HT-29 (cell line): Measurements from ENCODE around the gene KRTAP10-8. TPM values are rescaled to one million over a fixed set of nuclear protein-coding genes. Genes with fewer than 3 reads are reported as not detected.
"Not testable (repeated sequence)": the region's sequence is repeated elsewhere in the genome, so short reads cannot be mapped to it uniquely, and the experiment has no call there.

Experiments
- DNase-seq: peaks from one replicate; pipeline ENCODE4 v3.0.0-alpha.2; 2015; ENCODE audit warnings: low spot score
- total RNA-seq: library from RNA; depleted of rRNA; stranded (reverse); fragments of >200 nt; shearing (Covaris generic); gene quantifications from 2 replicates; pipeline ENCODE4 v1.2.3, GENCODE V29; 2014

The KRTAP10-8 gene
- total RNA-seq, 1 experiment from 2014 or later, result not detected

DNA sequence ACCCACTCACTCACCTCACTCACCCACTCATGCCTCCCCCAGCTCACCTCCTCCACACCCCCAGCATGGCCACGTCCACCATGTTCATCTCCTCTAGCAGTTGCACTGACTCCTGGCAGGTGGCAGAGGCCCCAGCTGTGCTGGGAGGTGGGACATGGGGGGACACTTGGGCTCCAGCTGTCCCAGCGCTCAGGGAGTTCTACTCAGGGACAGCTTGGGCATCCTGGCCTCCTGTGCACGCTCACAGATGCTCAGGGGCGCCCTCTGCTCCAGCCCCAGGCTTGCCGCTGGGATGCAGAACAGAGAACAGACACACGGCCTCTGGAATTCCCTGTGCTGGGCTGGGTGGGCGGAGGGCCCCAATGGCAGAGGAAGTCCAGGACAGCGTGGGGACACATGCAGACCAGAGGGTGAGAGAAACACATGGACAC, 5.2 kb downstream of the KRTAP10-8 start:
- no peak for DNase-seq

DNA sequence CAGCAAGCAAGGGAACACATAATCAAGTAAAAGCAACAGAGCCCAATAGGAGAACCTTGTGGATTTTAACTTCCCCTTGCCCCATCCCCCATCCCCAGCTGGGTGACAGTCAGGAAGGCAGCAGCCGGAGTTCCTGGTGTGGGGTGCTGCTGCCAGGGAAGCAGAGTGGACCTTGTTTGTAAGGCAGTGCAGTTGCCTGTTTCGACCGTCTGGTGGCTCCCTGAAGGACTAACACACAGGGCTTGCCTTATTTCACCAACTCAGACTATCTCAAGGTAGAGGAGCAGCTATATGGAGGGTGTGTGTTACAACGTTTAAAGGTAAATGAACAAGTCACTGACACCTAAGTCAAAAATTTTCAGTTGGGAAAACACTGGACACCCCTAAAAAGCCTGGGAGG, 6.6 kb downstream of the KRTAP10-8 start:
- DNase-seq, result peak; percentile 14

DNA sequence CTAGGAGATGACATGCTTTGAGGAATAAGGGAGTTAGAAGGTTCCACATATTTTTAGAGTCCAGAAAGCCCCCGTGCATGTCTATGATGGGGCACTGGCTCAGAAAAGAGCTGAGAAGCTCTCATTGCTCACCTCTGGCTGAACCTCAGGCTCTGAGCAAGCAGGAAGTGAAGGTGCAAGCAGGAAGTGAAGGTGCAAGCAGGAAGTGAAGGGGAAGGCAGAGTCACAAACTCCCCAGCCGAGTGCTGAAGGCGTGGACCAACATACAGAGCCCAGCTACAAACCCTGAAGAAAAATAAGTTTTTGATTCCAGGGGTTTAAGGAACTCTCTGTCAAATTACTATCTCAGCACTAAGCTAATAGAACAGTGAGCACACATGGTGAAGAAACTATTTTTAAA, 7.0 kb downstream of the KRTAP10-8 start:
- DNase-seq, result no peak

DNA sequence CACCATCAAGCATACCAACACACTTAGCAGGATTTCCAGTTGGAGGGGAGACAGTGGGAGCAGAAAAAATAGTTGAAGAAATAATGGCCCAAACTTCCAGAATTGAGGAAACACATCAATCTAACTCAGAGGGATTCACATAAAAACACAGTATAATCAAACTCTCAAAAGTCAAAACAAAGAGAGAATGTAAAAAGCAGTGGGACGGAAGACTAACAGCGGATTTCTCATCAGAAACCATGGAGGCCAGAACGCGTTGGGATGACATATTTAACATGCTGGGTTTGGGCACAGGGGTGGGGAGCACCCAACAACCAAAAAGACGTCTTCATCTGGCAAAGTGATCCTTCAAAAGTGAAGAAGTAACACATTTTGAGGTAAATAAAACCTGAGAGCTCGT, 8.0 kb downstream of the KRTAP10-8 start:
- DNase-seq, result no peak

DNA sequence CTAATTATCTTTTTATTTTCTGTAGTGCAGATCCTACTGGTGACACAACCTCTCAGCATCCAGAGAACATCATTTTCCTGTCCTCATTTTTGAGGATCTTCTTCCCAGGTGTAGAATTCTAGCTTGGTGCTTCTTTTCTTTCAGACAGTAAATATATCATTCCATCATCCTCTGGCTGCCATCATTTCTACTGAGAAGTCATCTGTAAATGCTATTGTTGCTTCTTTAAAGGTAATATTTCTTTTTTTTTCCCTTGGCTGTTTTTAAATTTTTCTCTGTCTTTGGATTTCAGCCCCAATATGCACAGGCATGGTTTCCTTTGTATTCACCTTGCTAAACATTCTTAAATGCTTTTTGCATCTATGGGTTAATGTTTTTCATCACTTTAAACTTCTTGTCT, 11.7 kb downstream of the KRTAP10-8 start:
- no peak for DNase-seq

DNA sequence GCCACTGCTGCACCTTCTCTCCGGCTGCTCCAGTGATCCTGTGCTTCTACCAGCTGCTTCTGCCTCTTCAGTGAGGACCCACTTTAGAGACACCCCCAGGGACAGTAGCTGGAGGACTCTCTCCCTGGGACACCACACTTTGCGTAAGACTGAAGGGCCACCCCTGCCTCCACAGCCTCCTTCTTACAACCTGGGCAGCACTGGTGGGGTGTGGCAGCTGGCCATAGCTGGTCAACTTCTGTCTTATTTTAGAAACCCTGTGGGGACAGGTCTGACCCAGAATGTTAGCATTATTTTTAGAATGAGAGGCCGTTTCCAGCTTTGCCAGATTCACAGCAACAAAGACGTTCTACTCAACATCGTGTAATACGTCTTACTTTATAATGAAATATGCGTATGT, 13.9 kb downstream of the KRTAP10-8 start:
- no peak for DNase-seq

DNA sequence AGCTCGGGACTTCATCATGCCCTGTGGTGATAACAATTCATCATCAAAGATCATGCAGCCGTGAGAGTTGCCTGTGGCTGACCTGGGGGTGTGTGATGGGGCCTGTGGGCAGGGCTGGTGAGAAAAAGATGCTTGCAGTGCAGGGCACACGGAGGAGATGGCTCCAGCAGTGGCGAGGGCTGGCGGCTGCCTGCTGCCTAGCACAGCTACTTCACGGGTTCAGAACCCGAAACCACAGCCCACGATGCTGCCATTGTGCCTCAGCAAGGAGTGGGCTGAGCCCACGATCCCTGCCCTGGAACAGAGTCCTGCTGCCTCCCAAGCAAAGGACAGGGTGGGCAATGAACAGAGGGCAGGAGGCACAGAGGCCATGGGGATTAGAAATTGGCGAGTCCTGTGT, 14.4 kb downstream of the KRTAP10-8 start:
- no peak for DNase-seq

DNA sequence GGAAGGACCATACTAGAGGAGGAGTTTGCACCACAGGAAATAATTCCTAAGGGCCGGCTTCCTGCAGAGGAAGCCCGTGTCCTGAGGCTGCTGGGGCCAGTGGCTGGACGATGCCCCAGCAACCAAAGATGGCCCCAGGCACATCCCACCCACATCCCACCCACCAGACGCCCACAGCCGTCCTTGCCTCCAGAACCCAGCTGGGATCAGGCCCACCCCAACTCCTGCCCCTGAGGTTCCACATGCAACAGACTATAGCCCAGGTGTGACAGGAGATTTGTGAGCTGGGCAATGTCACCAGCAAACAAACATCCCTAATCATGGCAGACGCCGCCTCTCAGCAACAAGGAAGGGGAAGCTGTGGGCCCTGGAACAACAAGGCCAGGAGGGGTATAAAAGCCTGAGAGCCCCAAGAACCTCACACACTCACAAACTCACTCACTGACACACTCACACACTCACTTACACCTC, 14.8 kb downstream of the KRTAP10-8 start, which contains the start of gene KRTAP10-9:
TSS of gene KRTAP10-9 (plus strand) at position 421 of the 471 bp plus-strand sequence. CDS start 79 bp downstream, outside the sequence.
- no peak for DNase-seq

DNA sequence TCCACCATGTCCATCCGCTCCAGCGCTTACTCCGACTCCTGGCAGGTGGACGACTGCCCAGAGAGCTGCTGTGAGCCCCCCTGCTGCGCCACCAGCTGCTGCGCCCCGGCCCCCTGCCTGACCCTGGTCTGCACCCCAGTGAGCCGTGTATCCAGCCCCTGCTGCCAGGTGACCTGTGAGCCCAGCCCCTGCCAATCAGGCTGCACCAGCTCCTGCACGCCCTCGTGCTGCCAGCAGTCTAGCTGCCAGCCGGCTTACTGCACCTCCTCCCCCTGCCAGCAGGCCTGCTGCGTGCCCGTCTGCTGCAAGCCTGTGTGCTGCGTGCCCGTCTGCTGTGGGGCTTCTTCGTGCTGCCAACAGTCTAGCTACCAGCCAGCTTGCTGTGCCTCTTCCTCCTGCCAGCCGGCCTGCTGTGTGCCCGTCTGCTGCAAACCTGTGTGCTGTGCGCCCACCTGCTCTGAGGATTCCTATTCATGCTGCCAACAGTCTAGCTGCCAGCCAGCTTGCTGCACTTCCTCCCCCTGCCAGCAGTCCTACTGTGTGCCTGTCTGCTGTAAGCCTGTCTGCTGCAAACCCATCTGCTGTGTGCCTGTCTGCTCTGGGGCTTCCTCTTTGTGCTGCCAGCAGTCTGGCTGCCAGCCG, 15.4 kb downstream of the KRTAP10-8 start:
- not testable (repeated sequence) for DNase-seq

DNA sequence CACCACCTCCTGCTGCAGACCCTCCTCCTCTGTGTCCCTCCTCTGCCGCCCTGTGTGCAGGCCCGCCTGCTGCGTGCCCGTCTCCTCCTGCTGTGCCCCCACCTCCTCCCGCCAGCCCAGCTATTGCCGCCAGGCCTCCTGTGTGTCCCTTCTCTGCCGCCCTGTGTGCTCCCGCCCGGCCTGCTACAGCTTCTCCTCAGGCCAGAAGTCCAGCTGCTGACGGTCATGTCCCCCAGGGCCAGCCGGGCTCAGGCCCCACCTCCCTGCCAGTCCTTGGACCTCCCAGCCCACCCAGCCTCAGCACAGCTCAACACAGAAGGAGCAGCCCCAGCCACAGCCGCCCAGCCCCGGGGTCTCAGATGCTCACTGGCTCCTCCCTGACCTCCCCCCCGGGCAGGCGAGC, 16.0 kb downstream of the KRTAP10-8 start:
- not testable (repeated sequence) for DNase-seq

DNA sequence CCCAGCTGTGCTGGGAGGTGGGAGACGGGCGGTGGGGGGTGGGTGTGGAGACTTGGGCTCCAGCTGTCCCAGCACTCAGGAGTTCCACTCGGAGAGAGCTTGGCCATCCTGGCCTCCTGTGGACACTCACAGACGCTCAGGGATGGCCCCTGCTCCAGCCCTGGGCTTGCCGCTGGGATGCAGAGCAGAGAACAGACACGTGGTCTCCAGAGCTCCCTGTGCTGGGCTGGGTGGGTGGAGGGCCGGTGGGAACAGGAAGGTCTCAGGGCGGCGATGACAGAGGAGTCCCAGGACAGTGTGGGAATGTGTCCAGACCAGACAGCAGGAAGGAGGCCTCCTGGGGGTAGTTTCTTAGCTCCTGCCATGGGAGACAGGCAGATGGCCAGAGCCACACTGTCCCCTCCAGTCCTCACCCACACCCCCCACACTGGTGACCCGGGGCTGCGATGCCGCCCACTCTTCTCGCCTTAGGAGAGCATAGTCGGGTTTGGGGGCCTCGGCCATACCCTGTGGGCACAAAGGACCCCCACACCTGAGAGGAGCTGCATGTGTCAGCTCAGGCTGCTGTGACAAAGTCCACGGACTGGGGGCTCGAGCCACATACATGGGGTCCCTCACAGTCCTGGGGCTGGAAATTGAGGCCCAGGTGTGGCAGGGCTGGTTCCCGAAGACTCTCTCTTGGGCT, 17.0 kb downstream of the KRTAP10-8 start:
- DNase-seq, result no peak

DNA sequence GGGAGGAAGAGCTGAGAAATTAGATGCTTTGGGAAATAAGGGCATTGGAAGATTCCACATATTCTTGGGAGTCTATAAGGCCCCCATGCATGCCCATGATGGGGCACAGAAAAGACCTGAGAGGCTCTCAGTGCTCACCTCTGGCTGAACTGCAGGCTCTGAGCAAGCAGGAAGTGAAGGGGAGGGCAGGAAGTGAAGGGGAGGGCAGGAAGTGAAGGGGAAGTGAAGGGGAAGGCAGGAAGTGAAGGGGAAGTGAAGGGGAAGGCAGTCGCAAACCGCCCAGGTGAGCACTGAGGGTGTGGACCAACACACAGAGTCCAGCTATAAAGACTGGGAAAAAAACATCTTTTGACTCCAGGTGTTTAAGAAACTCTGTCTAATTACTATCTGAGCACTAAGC, 18.6 kb downstream of the KRTAP10-8 start:
- DNase-seq, result no peak

DNA sequence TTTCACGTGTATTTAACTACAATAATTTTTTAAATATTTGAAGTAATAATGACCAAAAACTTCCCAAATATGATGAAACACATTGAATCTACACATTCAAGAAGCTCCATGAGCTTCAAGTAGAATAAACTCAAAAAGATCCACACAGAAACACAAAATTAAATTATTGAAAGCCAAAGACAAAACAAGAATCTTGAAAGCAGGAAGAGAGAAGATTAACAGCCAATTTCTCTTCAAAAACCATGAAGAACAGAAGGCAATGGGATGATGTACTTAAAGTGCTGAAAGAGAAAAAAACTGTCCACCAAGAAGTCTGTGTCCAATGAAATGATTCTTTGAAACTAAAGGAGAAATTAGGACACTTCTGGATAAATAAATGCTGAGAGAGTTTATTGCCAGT, 20.2 kb downstream of the KRTAP10-8 start:
- DNase-seq, result no peak

DNA sequence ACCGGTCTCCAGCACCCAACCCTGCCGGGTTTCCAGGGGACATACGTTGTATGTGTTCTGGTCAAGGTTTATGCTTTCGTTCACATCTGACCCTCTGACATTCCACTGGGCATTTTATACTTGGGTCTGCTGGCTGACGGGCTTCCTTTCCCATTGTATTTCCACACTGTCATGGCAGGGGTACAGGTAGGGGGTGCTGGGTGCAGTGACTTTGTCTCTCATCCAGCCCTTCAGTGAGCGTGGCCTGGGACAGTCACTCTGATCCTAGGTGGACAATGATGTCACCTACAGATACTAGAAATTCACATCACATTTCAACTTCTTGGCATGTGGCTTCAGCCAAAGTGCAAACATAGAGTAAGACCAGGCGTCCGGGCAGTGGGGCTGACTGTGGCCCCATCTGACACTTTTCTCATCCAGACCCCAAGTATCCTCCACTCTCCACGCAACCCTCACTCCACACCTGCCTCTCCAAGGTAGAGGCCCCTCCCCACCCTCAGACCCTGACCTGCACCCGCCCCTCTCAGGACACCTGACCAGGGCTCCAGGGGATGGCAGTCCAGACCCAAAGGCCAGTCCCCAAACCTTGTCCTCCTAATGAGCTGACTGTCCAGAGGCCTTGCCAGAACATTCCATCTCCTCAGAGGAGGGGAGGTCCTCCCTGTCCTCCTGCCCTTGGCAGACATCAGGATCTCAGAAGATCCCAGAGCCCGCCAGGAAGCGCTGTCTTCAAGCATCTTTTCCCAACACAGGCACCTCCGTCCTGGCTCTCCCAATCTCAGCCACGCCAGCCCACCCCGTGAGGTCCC, 24.5 kb downstream of the KRTAP10-8 start:
- DNase-seq, result no peak

DNA sequence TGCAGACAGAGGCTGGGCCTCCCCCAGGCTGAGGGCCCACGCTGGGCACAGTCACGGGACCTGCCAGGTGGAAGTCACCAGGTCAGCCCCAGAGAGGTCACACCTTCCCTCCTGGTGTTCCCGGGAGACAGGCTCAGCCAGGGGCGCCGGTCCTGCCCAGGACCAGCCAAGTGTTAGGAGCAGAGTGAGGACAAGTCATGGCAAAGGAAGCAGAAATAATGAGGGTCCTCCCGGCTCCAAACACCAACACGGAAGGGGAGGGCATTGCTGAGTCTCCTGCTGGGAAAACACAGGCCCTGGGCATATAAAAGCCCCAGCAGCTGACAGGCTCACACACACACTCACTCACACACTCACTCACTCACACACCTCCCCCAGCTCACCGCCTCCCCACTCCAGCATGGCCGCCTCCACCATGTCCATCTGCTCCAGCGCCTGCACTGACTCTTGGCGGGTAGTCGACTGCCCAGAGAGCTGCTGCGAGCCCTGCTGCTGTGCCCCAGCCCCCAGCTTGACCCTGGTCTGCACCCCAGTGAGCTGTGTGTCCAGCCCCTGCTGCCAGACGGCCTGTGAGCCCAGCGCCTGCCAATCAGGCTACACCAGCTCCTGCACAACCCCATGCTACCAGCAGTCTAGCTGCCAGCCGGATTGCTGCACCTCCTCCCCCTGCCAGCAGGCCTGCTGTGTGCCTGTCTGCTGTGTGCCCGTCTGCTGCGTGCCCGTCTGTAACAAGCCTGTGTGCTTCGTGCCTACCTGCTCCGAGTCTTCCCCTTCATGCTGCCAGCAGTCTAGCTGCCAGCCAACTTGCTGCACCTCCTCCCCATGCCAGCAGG, 25.4 kb downstream of the KRTAP10-8 start, which contains the start of gene KRTAP10-10:
TSS of gene KRTAP10-10 (plus strand) at position 339 of the 833 bp plus-strand sequence. CDS start at position 401, 62 bp downstream.
- DNase-seq, result no peak

DNA sequence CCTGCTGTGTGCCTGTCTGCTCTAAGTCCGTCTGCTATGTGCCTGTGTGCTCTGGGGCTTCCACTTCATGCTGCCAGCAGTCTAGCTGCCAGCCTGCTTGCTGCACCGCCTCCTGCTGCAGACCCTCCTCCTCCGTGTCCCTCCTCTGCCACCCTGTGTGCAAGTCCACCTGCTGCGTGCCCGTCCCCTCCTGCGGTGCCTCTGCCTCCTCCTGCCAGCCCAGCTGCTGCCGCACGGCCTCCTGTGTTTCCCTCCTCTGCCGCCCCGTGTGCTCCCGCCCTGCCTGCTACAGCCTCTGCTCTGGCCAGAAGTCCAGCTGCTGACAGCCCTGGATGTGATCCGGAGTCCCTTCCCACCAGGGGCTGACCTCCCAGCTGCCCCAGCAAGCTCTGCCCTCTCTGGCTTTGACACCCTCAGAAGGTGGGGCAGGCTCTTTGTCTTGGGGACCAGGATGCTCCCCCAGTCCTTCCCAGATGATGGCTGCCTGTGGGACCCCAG, 26.0 kb downstream of the KRTAP10-8 start:
- DNase-seq, result not testable (repeated sequence)

DNA sequence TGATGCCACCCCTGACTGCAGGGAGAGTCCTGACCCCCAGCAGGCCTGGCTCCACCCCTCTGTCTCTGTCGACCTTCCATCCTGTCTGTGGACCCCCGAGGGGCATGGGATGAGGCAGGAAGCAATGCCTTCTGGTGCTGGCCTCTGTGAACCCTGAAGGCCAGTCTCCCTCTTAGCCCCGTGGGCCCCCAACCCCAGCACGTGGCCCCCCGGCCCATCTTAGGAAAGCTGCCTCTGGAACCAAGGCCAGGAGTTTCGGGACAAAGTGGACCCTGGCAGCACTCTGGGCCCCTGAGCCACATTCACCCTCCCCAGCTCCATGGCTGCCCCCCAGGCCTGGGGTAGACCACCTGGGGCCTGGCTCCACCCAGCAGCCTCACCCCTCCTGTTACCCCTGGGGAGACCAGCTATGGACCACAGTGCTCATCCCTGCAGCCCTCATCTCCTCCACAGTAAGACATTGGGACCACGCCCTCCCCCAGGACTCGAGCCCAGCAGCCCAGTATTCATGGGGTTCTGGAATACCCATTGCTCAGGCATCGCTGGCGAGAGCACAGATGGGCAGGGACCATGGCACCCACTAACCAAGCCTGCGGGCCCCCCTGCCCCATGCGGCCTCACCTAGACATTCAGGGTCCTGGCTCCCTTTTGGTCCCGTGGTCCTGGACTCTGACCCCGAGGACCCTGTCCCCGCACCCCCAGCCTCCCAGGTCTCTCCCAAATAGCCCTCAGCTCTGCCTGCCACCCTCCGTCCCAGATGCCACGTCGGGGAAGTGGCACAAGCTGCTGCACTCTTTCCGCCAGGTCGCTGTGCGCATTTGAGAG, 26.8 kb downstream of the KRTAP10-8 start:
- not testable (repeated sequence) for DNase-seq

DNA sequence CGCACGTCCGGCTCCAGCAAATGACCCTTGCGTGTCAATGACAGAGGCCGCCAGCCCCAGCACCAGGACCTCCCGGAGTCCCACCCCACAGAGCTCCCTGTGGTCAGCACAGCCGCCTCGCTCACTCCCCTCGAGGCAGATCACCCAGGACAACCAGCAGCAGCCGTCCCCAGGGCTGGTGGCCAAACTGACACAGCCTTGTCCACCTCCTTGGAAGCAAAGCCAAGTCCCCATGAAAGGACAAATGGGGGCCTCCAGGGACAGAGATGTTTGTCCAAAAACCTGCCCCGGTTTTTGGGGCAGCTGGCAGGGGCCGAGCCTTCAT, 27.4 kb downstream of the KRTAP10-8 start:
- no peak for DNase-seq

DNA sequence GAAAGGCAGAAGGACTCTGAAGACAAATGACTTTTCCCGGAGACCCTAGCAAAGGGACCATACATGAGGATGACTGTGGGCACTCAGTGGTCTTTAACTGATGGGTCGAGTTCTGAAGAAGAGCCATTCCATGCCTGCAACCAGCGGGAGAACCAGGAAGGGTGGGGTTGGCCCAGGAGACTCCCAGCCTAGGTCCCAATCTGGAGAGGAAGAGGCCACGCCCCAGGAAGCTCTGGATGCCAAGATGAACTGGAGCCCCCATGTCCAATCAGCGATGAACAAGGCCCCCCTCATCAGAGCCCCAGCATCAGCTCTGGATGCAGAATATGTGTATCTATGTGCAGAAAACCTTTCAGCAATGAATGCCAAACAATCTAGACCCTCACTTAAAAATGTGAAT, 28.9 kb downstream of the KRTAP10-8 start:
- DNase-seq, result no peak

DNA sequence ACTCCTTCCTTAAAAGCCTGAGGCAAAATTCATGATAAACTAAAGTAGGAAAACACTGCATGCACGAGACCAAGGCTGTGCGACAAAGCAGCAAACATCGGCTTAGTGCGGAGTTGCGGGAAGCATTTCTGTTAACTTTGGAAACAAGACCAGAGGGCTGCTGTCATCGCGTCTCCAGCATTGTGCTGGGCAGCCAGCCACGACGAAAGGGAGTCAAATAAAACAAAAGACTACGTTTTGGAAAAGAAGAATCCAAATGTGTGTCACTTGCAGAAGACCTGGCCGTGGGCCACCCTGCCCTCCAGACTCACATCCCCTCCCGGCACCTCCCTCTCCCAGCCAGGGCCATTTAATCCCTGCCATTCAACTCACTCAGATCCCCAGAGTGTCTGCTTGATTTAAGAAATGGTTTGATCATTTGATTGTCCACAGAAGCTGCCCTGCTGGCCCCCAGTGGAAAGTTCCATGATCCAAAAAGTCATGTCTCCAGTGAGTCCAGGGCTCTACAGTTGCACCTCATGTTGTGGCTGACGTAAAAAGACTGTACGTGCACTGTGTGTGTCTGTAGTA, 31.9 kb downstream of the KRTAP10-8 start:
- DNase-seq, result no peak
